Tibial nerve (tissue), 4 donors: ENCODE results near the gene PSD2.

Experiments used
- EP300 ChIP-seq, 2 donors: sonication (generic); formaldehyde crosslinking; IDR thresholded peaks; one replicate each; pipeline ENCODE4 v1.6.1; 2017; ENCODE audit warnings: antibody characterized with exemption in 2 of 2, mild to moderate bottlenecking in 1 of 2
- POLR2A ChIP-seq, 2 donors: fragments of 450-650 bp; IDR thresholded peaks; one replicate each; pipeline ENCODE4 v1.6.1; 2017; ENCODE audit warnings: antibody characterized with exemption in 2 of 2, mild to moderate bottlenecking in 2 of 2, moderate library complexity in 2 of 2
- TF ChIP-seq, protein P1 (sequence below), 5 experiments: fragments of 200-600 bp in 3 of 5; fragments of 450-650 bp in 2 of 5; sonication (generic) in 3 of 5; IDR thresholded peaks; one replicate each; pipeline ENCODE4 v1.5.1; 2016 to 2019; ENCODE audit warnings: antibody characterized with exemption in 5 of 5, mild to moderate bottlenecking in 3 of 5, moderate library complexity in 2 of 5

DNA sequence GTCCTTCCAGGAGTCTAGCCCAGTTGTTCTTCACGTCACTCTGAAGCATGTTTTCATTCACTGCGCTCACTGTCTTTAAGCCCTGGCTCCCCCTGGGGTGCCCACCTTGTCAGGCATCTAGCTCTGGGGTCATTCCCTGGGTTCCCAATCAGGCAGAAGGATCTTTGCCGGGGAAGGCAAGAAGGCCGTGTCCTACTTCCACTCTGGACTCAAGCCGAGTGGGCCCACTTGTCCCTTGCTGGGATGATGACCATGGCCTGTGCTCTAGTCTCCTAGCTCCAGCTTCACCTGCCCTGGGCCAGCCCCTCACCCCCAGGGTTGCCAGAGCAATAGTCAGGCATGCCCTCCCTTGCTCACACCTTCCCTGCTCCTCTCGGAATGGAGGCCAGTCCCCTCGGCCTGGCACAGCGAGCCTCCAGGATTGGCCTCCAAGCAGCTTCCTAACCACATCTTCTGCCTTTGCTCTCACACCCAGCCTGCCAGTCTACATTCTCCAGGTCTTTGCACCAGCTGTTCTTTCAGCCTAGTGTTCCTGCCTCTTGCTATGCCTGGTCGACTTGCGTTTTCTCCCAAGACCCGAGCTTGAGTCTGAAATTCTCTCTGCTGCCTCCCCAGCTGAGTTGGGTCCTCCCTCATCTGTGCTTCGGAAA is 32.2 kb upstream of the PSD2 start:
- TF ChIP-seq, protein P1, sequence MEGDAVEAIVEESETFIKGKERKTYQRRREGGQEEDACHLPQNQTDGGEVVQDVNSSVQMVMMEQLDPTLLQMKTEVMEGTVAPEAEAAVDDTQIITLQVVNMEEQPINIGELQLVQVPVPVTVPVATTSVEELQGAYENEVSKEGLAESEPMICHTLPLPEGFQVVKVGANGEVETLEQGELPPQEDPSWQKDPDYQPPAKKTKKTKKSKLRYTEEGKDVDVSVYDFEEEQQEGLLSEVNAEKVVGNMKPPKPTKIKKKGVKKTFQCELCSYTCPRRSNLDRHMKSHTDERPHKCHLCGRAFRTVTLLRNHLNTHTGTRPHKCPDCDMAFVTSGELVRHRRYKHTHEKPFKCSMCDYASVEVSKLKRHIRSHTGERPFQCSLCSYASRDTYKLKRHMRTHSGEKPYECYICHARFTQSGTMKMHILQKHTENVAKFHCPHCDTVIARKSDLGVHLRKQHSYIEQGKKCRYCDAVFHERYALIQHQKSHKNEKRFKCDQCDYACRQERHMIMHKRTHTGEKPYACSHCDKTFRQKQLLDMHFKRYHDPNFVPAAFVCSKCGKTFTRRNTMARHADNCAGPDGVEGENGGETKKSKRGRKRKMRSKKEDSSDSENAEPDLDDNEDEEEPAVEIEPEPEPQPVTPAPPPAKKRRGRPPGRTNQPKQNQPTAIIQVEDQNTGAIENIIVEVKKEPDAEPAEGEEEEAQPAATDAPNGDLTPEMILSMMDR (IDR thresholded peaks at IDR 0.05): no peak
- TF ChIP-seq POLR2A (IDR thresholded peaks at IDR 0.05) (no peak), EP300 (IDR thresholded peaks at IDR 0.05) (no peak)
